Neural cell (in vitro differentiated cells): Measurements from ENCODE around the gene TLCD2. TPM values are rescaled to one million over a fixed set of nuclear protein-coding genes. Genes with fewer than 3 reads are reported as not detected.

ENCODE experiments used
- H2AFZ ChIP-seq: fragments of 200-600, 300-800 bp; sonication (generic), shearing (Covaris generic); 2 replicates; pipeline ENCODE4 v1.6.0; 2014; ENCODE audit warnings: low read depth, mild to moderate bottlenecking, antibody characterized with exemption, low read length, moderate library complexity
- H3F3A ChIP-seq: fragments of 200-600 bp; shearing (Covaris generic); 2 replicates; pipeline ENCODE4 v1.6.1; 2016; ENCODE audit warnings: mild to moderate bottlenecking, moderate library complexity, mixed read lengths, antibody characterized with exemption, low read length; ENCODE audit not compliant: insufficient read depth, poor library complexity, severe bottlenecking
- H3K27ac ChIP-seq: fragments of 200-600, 300-800 bp; sonication (generic), shearing (Covaris generic); 2 replicates; pipeline ENCODE4 v1.5.1; 2014; ENCODE audit warnings: mild to moderate bottlenecking, low read length, moderate library complexity
- H3K27me3 ChIP-seq: fragments of 300-800, 200-600 bp; sonication (generic), shearing (Covaris generic); 2 replicates; pipeline ENCODE4 v1.6.0; 2014; ENCODE audit warnings: mild to moderate bottlenecking, low read depth, low read length, moderate library complexity; ENCODE audit not compliant: insufficient read depth
- H3K36me3 ChIP-seq: fragments of 300-800, 200-600 bp; sonication (generic), shearing (Covaris generic); 2 replicates; pipeline ENCODE4 v1.5.1; 2014; ENCODE audit warnings: mild to moderate bottlenecking, antibody characterized with exemption, low read length, moderate library complexity; ENCODE audit not compliant: insufficient read depth
- H3K4me2 ChIP-seq: fragments of 300-800, 200-600 bp; sonication (generic), shearing (Covaris generic); 2 replicates; pipeline ENCODE4 v1.6.0; 2014; ENCODE audit warnings: mild to moderate bottlenecking, low read length
- H3K4me3 ChIP-seq: fragments of 300-800, 200-600 bp; sonication (generic), shearing (Covaris generic); 2 replicates; pipeline ENCODE4 v1.5.1; 2014; ENCODE audit warnings: mild to moderate bottlenecking, low read length, moderate library complexity
- H3K79me2 ChIP-seq: fragments of 200-600 bp; shearing (Covaris generic); replicated peaks from 2 replicates; pipeline ENCODE4 v1.6.0; 2014; ENCODE audit warnings: mild to moderate bottlenecking, low read length, moderate library complexity; ENCODE audit not compliant: insufficient read depth
- H3K9ac ChIP-seq: fragments of 300-800, 200-600 bp; sonication (generic), shearing (Covaris generic); 2 replicates; pipeline ENCODE4 v1.6.1; 2016; ENCODE audit warnings: mild to moderate bottlenecking, low read length, mixed read lengths
- H3K9me2 ChIP-seq: fragments of 200-600 bp; shearing (Covaris generic); 2 replicates; pipeline ENCODE4 v1.6.1; 2016; ENCODE audit warnings: mild to moderate bottlenecking, low read length, mixed read lengths; ENCODE audit not compliant: insufficient read depth
- H3K9me3 ChIP-seq: fragments of 200-600, 300-800 bp; sonication (generic), shearing (Covaris generic); 2 replicates; pipeline ENCODE4 v1.6.1; 2016; ENCODE audit warnings: mild to moderate bottlenecking, mixed run types, low read length, moderate library complexity, mixed read lengths
- H4K20me1 ChIP-seq: fragments of 200-600 bp; shearing (Covaris generic); 2 replicates; pipeline ENCODE4 v1.6.1; 2016; ENCODE audit warnings: mild to moderate bottlenecking, mixed run types; ENCODE audit not compliant: insufficient read depth
- CTCF ChIP-seq: fragments of 450-650 bp; IDR thresholded peaks from 2 replicates; pipeline ENCODE4 v1.5.1; 2014; ENCODE audit warnings: antibody characterized with exemption, mild to moderate bottlenecking, moderate library complexity; ENCODE audit not compliant: poor library complexity, severe bottlenecking
- EP300 ChIP-seq: fragments of 450-650 bp; conservative IDR thresholded peaks from 2 replicates; pipeline ENCODE4 v1.6.1; 2014; ENCODE audit warnings: antibody characterized with exemption, mild to moderate bottlenecking, moderate library complexity; ENCODE audit not compliant: poor library complexity, severe bottlenecking
- EZH2 ChIP-seq: fragments of 200-600, 300-800 bp; shearing (Covaris generic), sonication (generic); IDR thresholded peaks from 2 replicates; pipeline ENCODE4 v1.6.1; 2014; ENCODE audit warnings: antibody characterized with exemption, low read length, borderline replicate concordance, mild to moderate bottlenecking; ENCODE audit not compliant: insufficient read depth, poor library complexity, severe bottlenecking
- MXI1 ChIP-seq: fragments of 450-650 bp; conservative IDR thresholded peaks from 2 replicates; pipeline ENCODE4 v1.6.1; 2014; ENCODE audit warnings: antibody characterized with exemption, mild to moderate bottlenecking; ENCODE audit not compliant: poor library complexity, severe bottlenecking
- POLR2AphosphoS5 ChIP-seq: IDR thresholded peaks from 2 replicates; pipeline ENCODE4 v1.6.1; 2012
- RAD21 ChIP-seq: fragments of 450-650 bp; conservative IDR thresholded peaks from 2 replicates; pipeline ENCODE4 v1.6.1; 2014; ENCODE audit warnings: antibody characterized with exemption, mild to moderate bottlenecking, moderate library complexity
- REST ChIP-seq: IDR thresholded peaks from 2 replicates; pipeline ENCODE4 v1.6.1; 2012; ENCODE audit warnings: borderline replicate concordance
- SMC3 ChIP-seq: fragments of 450-650 bp; conservative IDR thresholded peaks from 2 replicates; pipeline ENCODE4 v1.6.1; 2014; ENCODE audit warnings: antibody characterized with exemption, mild to moderate bottlenecking, moderate library complexity; ENCODE audit not compliant: poor library complexity
- TAF1 ChIP-seq: IDR thresholded peaks from 2 replicates; pipeline ENCODE4 v1.6.1; 2012; ENCODE audit warnings: low read depth
- polyA plus RNA-seq: library from polyadenylated mRNA; depleted of rRNA; stranded (reverse); fragments of >200 nt; gene quantifications from 2 replicates; pipeline ENCODE4 v1.2.3, GENCODE V29; 2014

TLCD2 gene
- polyA plus RNA-seq, 1 donor from 2014 or later: 0.14 TPM

- Histone ChIP-seq H3K9me3 (no peaks in the 10 kb centered on the region), H3F3A (no peaks in the 10 kb centered on the region), H3K79me2 (no peaks in the 10 kb centered on the region), H3K27me3 (no peaks in the 10 kb centered on the region), H2AFZ (no peak overlapping the region), H3K9ac (no peak overlapping the region), H3K4me2 (no peak overlapping the region), H3K4me3 (no peak overlapping the region), H3K27ac (no peak overlapping the region), H3K36me3 (no peaks in the 10 kb centered on the region), H4K20me1 (no peaks in the 10 kb centered on the region), H3K9me2 (no peaks in the 10 kb centered on the region)
- no peak for TF ChIP-seq SMC3
- TF ChIP-seq RAD21: no peak
Measured at GRCh38 chr17:1732833-1733321, 22.7 kb upstream of the TLCD2 start.

GRCh38 chr17:1732241-1732832, 22.2 kb upstream of the TLCD2 start:
- no peaks in the 10 kb centered on the region for H3K36me3 ChIP-seq
- H3K79me2 ChIP-seq: no peaks in the 10 kb centered on the region
- no peak overlapping the region for H2AFZ ChIP-seq
- no peak overlapping the region for H3K27ac ChIP-seq
- no peaks in the 10 kb centered on the region for H3K9me3 ChIP-seq
- H3F3A ChIP-seq: no peaks in the 10 kb centered on the region
- TF ChIP-seq EP300: no peak
- no peak for TF ChIP-seq REST
- TF ChIP-seq POLR2AphosphoS5: no peak
- no peak for TF ChIP-seq MXI1
- no peak for TF ChIP-seq RAD21
- no peak for TF ChIP-seq SMC3
- no peak for TF ChIP-seq EZH2
- no peak for TF ChIP-seq TAF1
- no peak for TF ChIP-seq CTCF
- H3K9ac ChIP-seq: no peak overlapping the region
- H3K9me2 ChIP-seq: no peaks in the 10 kb centered on the region
- H3K4me3 ChIP-seq: no peak overlapping the region
- H4K20me1 ChIP-seq: no peaks in the 10 kb centered on the region
- no peaks in the 10 kb centered on the region for H3K27me3 ChIP-seq
- no peak overlapping the region for H3K4me2 ChIP-seq
